GM21367 (cell line): ENCODE measurements around the gene INCENP.
A peak's percentile ranks its signal among the peaks of the same experiment; 100 is the strongest.
"Not testable (repeated sequence)": the region's sequence is repeated elsewhere in the genome, so short reads cannot be mapped to it uniquely, and the experiment has no call there.

Source experiments
- ATAC-seq: cut with Tn5 transposase; IDR thresholded peaks from one replicate; pipeline ENCODE4 v1.9.1; 2021; ENCODE audit not compliant: unreplicated experiment

INCENP gene

DNA sequence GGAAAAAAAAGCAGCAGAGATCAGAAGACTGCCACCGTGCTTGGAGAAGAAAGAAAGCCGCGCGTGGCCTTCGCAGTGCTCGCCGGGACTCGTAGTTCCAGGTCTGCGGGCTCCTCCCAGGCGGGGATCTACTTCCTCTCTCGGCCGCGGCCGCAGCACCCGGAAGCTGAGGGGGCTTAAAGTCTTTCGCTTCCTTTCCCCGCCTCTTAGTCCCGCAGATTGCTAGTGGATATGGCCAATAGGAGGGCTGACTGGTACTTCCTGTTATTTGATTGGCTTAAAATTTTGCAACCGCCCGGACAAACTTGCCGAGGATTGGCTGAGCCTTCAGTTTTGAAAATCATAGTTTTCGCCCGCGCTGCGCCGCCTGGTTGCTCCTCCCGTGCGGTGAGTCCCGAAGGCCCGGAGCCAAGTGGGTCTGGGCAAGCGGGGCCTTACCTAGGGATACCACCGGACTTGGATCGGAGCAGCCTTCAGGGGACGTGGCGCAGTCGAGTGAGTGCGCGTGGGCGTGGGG lies at the start of gene INCENP:
TSS of gene INCENP (plus strand) at position 343 of the 517 bp plus-strand sequence. CDS start 4,151 bp downstream, outside the sequence.
- peak; percentile 88 for ATAC-seq

DNA sequence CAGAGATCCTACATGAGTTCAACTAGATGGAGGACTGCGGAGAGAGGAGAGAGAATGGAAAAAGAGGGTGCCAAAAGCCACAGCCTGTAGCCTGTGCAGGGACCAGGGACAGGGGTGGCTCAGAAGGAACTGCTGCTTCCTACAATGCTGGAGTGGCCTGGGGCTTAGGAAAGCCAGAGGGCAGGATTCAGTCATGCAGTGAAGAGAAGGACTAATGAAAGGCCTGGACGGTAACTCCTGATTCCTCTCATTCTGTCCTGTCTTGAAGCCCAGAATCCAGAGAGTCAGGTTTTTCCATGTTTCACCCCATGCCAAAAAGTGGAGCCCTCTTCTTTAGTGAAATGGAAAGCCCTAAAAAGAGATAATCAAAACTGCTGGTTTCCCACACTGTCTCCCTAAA lies 48.4 kb upstream of the INCENP start:
- ATAC-seq = no peak

- ATAC-seq = no peak
These were observed 46.7 kb upstream of the INCENP start for GRCh38 chr11:62077132-62077531.

DNA sequence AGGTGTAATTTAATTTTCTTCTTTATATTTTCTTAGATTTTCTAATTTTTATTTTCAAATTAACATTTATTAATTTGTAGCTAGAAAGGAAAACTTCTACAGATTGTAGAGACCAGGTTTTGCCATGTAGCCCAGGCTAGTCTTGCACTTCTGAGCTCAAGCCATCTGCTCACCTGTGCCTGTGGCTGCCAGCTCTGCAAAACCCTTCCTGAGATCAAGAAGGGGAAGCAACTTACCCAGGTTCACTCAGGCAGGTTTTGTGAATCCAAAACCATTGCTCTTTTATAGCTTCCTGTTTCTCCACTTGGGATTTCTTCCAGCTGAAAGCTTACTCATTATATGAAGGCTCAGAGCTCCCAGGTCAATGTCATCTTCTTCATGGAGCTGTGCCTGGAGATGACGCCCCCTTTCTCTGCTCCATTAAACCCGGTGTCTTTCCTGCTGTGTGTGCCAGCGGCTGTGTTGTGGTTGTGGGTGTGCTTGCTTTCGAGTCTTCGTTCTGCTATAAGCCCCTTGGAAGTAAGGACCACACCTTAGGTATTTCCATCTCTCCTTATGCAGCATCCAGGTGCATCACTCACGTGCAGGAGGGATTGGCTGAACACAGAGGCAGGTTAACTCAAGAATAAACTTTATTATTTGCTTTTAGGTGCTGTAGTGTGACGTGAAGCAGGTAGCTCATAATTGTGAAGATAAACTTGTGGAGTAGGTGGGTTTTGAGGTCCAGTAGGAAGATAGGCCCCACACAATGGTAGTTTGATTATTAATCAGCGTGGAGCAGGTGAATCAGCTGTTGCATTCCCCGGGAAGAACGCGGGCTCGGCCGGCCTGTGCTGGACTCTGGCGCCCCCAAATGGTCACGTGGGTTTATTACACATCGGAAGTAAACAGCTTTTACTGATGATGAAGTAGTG lies 42.2 kb upstream of the INCENP start:
- ATAC-seq = no peak

GRCh38 chr11:62082292-62082657 lies 41.5 kb upstream of the INCENP start:
- ATAC-seq = no peak

DNA sequence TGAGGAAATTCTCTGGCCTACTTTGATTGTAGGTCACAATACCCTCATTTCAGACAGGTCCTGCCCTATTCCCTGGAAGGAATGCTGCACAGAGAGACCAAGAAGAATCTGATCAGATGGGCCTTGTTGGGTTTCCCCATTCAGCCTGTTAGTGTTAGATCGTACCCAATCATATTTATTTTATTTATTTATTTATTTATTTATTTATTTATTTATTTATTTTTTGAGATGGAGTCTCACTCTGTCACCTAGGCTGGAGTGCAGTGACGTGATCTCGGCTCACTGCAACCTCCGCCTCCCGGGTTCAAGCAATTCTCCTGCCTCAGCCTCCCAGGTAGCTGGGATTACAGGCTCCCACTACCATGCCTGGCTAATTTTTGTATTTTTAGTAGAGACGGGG lies 39.0 kb upstream of the INCENP start:
- not testable (repeated sequence) for ATAC-seq

DNA sequence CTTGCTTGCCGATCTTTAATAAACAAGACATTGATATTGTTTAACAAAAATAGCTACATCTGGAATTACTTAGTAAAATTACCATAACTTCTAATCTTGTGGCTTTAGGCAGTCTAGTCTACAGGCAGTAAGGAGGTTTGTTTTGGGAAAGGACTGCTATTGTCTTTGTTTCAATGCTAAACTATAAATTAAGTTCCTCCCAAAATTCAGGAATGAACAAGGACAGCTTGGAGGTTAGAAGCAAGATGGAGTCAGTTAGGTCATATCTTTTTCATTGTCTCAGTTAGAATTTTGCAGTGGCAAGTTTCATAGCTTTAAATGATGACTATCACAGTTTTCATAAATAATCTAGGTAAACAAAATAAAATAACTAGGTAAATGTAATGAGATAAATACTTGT lies 36.1 kb upstream of the INCENP start:
- no peak for ATAC-seq

DNA sequence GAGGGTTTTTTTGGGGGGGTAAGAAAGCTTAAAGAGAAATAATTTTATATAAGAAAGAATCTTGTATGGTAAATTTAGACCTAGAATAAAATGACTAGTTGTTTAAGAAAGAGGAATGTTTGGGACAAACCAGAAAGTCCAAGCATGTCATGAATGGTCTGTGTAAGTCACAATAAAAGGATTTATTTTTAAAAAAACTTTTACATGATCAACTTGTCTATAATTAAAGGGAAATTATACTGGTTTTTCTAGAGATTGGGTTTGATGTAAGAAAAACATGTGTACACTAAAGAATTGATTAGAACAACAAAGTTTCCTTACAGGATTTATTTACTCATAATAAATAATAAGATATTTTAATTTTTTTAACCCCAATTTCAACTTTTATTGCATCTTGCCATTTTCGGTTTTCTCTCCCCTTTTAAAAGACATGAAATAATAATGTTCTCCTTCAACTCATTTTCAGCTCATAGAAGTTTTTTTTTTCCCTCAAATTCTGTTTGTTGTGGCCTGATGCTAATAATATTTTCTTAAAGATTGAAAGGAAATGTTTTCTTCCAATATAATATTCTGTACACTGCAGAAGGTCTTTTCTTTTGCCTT lies 35.4 kb upstream of the INCENP start:
- no peak for ATAC-seq

DNA sequence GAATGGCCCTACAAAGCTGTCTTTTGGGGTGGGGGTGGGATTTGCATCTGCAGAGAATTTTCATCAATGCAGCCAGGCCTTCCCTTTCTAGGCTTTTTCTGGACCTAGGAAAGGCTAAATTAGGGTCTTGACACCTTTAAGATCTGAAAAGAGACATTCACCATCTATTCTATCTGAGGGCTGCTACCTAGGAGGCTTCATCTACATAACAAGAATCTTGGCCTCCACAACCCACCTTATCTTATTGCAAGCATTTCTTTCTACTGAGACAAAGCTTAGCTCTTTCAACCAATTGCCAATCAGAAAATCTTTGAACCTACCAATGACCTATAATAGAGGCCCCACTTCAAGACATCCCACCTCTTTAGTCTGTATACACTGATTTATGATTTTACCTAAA lies 20.7 kb upstream of the INCENP start:
- no peak for ATAC-seq

- ATAC-seq = no peak
These were observed 19.8 kb upstream of the INCENP start for GRCh38 chr11:62103986-62104385.

DNA sequence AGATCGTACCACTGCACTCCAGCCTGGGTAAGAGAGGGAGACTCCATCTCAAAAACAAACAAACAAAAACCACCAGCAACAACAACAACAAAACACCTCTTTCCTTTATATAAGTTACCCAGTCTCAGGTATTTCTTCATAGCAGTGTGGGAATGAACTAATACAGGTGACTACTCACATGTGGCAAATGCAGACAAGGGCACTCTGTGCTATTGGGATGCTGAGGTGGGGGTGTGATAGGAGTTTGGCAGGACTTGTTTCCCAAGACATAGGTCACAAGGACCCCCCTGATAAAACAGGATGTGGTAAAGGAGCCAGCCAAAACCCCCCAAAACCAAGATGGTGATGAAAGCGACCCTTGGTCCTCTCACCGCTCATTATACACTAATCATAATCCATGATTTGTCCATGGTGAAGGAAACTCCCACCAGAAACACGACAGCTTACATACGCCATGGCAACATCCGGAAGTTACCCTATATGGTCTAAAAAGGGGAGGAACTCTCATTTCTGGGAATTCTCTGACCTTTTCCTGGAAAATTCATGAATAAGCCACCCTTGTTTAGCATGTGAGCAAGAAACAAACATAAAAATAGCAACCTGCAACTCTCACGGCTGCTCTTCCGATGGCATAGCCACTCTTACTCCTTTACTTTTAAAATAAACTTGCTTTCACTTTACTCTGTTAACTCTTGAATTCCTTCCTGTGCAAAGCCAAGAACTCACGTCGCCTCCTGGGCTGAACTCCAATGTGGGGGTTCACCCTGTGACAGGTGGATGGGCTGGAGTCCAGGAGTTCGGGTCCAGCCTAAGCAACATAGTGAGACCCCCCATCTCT lies 18.8 kb upstream of the INCENP start:
- ATAC-seq = no peak

DNA sequence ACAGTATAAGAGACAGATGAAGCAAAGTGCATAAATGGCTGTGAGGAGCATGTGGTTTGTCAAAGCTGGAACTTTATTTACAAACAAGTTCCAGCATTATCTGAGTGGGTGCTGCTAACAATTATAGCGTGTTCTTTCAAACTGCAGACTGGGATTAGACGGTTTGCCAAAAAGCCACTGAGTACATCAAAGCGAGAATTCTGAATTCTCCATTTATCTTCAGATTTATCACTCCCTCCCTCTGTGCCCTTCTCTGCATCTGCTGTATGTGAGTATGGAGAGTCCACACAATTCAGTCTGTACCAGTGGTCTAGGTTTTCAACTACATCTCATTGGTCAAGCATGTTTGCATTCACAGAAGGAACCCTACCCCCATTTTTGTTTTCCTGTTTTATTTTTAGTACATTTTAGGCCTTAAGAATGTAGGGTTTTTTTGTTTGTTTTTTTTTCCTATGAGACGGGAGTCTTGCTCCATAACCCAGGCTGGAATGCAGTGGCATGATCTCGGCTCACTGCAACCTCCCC lies 18.1 kb upstream of the INCENP start:
- no peak for ATAC-seq

GRCh38 chr11:62108017-62108750 lies 15.6 kb upstream of the INCENP start:
- ATAC-seq = no peak

DNA sequence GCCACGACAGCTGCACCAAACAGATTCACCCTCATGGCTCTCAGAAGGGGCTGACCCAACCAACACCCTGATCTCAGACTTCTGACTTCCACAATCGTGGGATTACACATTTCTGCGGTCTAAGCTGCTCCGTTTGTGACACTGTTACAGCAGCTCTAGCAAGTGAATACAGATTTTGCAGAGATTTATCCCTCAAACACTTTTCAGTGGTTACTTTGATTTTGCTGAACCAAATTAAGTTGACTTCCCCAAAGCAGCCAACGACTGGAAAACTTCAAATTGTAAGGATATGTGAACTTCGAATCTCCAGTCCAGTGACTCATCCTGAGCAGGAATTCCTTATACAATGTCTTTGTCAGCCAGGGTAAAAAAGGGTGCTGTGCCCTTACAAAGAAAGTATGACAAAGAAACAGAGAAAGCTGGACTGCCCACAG lies 14.8 kb upstream of the INCENP start:
- ATAC-seq = no peak

DNA sequence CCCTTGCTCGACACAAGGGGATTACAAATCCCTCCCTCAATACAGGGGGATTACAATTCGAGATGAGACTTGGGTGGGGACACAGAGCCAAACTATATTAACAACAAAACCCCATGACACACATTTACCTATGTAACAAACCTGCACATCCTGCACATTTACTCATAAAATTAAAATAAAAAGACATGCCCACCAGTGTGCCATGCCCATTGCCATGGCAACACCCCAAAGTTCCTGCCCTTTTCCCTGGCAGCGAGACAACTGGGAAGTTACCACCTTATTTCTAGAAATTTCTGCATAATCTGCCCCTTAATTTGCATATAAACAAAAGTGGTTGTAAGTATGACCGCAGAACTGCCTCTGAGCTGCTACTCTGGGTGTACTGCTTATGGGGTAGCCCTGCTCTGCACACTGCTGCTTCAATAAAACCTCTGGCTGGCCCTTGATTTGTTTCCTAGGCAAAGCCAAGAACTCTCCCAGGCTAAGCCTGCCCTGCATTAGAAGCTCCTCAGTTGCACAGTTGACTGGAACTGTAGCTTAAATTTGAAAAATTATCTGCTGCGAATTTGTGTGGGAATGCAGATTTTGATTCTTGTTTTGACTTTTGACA lies 8.6 kb upstream of the INCENP start:
- no peak for ATAC-seq

GRCh38 chr11:62116451-62116850 lies 7.4 kb upstream of the INCENP start:
- no peak for ATAC-seq

GRCh38 chr11:62119569-62119968 lies 4.2 kb upstream of the INCENP start:
- ATAC-seq = no peak

- ATAC-seq = no peak
These were observed 3.8 kb upstream of the INCENP start for GRCh38 chr11:62120001-62120400.

- no peak for ATAC-seq
These were observed 3.4 kb upstream of the INCENP start for GRCh38 chr11:62120431-62120830.

- no peak for ATAC-seq
These were observed 1.7 kb upstream of the INCENP start for GRCh38 chr11:62122076-62122475.
